GM12864 (cell line): Measurements from ENCODE around the gene KIF1C.
A peak's percentile ranks its signal among the peaks of the same experiment; 100 is the strongest.

Source experiments
- DNase-seq: peaks from one replicate; pipeline ENCODE4 v3.0.0-alpha.2; 2011; ENCODE audit warnings: low read depth
- H3K4me3 ChIP-seq: 2 replicates; pipeline ENCODE4 v1.5.1; 2011; ENCODE audit warnings: mild to moderate bottlenecking, low read depth, low read length, control low read depth
- TF ChIP-seq, protein P1 (sequence below): IDR thresholded peaks from 2 replicates; pipeline ENCODE4 v1.5.1; 2011; ENCODE audit warnings: low read depth, mild to moderate bottlenecking, moderate library complexity, low read length, control low read depth, inconsistent platforms; ENCODE audit errors: missing control alignments

KIF1C gene

DNA sequence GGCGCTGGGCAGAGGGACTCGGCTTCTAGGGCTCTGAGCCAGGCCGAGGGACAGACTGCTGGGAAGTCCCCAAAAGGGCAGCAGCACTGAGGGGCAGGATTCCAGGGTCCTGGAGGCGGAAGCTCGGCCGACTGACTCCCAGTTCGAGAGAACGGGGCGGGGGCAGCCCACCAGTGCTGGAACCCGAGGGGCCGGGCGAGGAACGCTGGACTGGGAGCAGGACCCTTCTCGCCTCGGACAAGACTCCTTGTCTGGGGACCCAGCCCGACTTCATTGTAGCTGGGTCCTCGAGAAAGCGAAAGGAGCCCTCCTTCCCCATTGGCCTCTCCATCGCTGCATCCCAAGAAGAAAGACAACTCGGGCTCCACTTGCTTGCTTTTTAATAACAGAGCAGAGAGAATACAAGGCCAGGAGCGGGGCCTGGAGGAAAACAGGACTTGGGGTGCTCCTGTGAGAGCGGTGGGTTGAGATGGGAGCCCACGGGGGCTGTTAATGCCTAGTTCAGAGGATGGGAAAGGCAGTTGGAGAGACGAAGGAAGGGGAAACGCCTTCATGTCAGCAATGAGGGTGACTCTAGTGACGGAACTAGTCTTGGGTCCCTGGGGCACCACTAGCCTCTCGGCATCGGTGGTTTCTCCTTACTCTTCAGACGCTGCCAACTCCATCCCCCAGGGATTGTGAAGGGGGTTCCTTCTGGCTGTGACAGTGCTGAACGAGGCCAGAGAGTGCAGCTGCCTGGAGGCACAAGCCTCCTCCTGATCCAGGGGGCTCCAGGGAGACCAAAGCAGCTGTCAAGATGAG, 9.8 kb upstream of the KIF1C start:
- TF ChIP-seq, protein P1, sequence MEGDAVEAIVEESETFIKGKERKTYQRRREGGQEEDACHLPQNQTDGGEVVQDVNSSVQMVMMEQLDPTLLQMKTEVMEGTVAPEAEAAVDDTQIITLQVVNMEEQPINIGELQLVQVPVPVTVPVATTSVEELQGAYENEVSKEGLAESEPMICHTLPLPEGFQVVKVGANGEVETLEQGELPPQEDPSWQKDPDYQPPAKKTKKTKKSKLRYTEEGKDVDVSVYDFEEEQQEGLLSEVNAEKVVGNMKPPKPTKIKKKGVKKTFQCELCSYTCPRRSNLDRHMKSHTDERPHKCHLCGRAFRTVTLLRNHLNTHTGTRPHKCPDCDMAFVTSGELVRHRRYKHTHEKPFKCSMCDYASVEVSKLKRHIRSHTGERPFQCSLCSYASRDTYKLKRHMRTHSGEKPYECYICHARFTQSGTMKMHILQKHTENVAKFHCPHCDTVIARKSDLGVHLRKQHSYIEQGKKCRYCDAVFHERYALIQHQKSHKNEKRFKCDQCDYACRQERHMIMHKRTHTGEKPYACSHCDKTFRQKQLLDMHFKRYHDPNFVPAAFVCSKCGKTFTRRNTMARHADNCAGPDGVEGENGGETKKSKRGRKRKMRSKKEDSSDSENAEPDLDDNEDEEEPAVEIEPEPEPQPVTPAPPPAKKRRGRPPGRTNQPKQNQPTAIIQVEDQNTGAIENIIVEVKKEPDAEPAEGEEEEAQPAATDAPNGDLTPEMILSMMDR = no peak
- DNase-seq = no peak
- peak overlapping the region; percentile 97 for H3K4me3 ChIP-seq

- TF ChIP-seq, protein P1 = no peak
- no peak overlapping the region for H3K4me3 ChIP-seq
- DNase-seq = no peak
Measured at GRCh38 chr17:4994081-4994595, 3.6 kb upstream of the KIF1C start.

DNA sequence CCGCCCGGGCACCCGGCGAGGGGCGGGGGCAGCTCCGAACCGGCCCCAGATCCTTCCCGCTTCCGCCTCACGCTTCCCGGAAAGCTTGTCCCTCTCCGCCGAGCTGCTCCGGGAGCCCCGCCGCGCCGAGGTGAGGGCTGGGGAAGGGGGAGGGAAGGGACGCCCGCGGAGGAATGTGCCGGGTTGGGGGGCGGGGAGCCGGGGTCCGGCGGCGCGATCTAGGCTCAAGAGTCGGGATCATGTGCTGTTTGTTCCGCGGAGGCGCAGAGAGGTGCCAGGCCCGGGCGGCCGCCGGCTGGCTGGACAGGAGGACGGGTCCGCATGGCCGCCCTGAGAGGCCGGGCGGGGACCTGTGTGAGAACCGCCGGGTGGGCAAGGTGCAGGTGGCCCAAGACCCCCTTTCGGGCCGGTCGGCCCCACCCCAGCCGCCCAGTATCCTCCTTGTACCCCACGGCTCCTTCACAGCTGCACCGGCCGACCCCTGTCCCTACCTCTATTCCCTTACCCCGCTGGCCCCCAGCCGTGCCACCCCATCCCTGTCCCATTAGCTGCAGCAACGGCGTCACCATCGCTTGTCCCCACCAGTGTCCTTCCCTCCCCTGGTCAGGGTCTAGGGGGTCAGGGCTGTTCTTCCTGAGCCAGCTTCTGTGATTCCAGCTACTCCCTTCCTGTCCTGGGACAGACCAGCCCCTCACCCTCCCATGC, 429 bp downstream of the KIF1C start:
- no peak for DNase-seq
- TF ChIP-seq, protein P1 = no peak
- peak overlapping the region; percentile 67 for H3K4me3 ChIP-seq

DNA sequence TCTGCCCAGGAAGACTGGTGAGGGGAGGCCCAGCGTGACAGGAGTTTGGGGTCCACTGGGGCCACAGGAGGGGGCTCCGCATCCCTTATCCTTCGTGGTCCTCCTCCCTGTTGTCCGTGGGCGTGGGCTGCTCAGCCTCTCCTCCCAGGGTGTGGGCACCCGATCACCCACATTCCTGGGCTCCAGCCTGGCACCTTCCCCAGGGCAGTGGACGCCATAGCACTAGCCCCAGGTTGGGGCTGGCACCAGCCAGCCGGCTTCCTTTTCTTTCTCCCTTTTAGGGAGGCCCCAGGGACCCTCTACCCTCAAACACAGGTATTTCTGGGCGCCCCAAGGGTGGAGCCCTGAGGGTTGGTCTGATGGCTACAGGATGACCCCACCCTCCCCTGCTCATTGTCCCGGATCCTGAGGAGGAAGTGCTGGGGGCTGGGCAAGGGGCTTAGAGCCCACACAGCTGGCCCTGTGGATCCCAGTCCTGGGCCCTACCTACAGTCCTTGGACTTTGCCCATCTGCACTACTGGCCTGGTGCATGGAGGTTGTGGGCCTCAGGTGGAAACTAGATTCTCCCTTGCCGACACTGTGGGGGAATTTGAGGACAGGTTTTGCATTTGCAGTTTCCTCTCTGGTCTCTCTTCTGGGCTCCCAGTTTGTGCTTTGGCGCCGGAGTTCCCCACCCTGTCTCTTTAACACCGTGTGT, 1.1 kb downstream of the KIF1C start:
- no peak for DNase-seq
- TF ChIP-seq, protein P1 = no peak
- peak overlapping the region; percentile 67 for H3K4me3 ChIP-seq

DNA sequence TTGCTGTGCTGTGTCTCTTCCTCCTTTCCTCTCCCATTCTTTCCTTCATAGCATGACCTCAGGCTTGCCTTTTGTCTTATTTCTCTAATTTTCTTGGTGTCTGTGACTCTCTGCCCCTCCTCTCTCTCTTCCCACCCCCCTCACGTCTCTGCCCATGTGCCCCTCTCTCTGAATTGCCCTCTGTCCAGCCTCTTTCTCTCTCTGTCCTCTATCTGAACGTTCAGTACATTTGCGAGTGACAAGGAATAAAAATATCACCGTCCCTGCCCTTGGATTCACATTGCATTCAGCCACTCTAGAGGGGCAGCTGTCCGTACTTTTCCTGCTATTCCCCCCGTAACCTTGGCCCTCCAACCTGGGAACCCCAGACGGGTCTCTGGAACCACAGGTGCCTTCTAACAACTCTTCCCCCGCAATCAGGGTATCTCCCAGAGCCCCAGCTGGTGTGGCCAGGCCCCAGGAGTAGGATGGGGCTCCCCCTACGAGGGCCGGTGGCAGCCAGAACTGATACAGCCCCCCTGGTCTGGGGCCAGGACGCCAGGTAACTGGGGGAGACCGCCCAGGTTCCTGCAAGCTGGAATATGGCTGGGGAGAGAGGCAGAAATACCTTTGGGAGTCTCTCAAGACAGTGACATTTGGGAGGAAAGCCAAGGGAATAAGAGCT, 1.8 kb downstream of the KIF1C start:
- peak overlapping the region; percentile 67 for H3K4me3 ChIP-seq
- TF ChIP-seq, protein P1 = no peak
- DNase-seq = no peak

DNA sequence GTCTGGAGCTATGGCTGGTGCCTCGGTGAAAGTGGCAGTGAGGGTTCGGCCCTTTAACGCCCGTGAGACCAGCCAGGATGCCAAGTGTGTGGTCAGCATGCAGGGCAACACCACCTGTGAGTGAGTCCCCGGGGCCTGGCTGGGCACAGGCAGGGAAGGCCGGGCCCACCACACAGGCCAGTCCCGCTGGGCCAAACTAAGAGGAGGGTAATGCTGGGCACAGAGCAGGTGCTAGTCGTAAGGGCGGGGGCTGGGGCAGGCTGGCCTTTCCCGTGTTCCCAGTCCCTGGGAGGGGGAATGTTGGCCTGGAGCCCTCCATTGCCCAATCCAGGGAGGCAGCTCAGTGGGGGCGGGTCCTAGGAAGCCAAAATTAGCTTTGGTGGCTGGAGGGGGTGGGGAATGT, 2.5 kb downstream of the KIF1C start:
- no peak overlapping the region for H3K4me3 ChIP-seq
- no peak for DNase-seq
- TF ChIP-seq, protein P1 = no peak
